Natural killer cell (primary cell): ENCODE results near the gene BTBD8. TPM values are rescaled to one million over a fixed set of nuclear protein-coding genes. Genes with fewer than 3 reads are reported as not detected.
A peak's percentile ranks its signal among the peaks of the same experiment; 100 is the strongest.

Experiments
- ATAC-seq, 3 donors: fragments of 150-1000 bp in 2 of 3; fragments of 200-7000 bp in 1 of 3; cut with Tn5 transposase; 1 replicate in 1 of 3; 2 replicates in 2 of 3; pipeline ENCODE4 v1.10.0; 2021; ENCODE audit warnings: mild to moderate bottlenecking in 2 of 3, moderate library complexity in 2 of 3
- DNase-seq, 2 donors: peaks; one replicate each; pipeline versions ENCODE4 v3.0.0 to v3.0.0-alpha.2; 2013 to 2021; ENCODE audit warnings: mixed read lengths in 1 of 2
- H3K27ac ChIP-seq: one replicate; pipeline ENCODE4 v1.5.1; 2013; ENCODE audit warnings: mild to moderate bottlenecking, low read length
- H3K27me3 ChIP-seq: one replicate; pipeline ENCODE4 v1.6.1; 2013; ENCODE audit warnings: low read length; ENCODE audit not compliant: control insufficient read depth, insufficient read depth
- H3K36me3 ChIP-seq: one replicate; pipeline ENCODE4 v1.6.1; 2013; ENCODE audit warnings: low read length; ENCODE audit not compliant: control insufficient read depth, insufficient read depth
- H3K4me1 ChIP-seq: one replicate; pipeline ENCODE4 v1.6.1; 2013; ENCODE audit warnings: low read length; ENCODE audit not compliant: control insufficient read depth, insufficient read depth
- H3K4me3 ChIP-seq: one replicate; pipeline ENCODE4 v1.5.1; 2013; ENCODE audit warnings: low read length
- H3K9me3 ChIP-seq: one replicate; pipeline ENCODE4 v1.6.1; 2013; ENCODE audit warnings: low read length; ENCODE audit not compliant: control insufficient read depth, insufficient read depth
- H3K27ac Mint-ChIP-seq, 2 donors: one replicate each; pipeline ENCODE4 v1.8.0; 2022; ENCODE audit warnings: mild to moderate bottlenecking in 2 of 2, mixed read lengths in 2 of 2, moderate library complexity in 1 of 2
- H3K27me3 Mint-ChIP-seq, 2 donors: one replicate each; pipeline ENCODE4 v1.8.0; 2022; ENCODE audit warnings: low read depth in 2 of 2, mixed read lengths in 2 of 2
- H3K36me3 Mint-ChIP-seq: one replicate; pipeline ENCODE4 v1.8.0; 2022; ENCODE audit warnings: mixed read lengths
- H3K4me1 Mint-ChIP-seq, 2 donors: one replicate each; pipeline ENCODE4 v1.8.0; 2022; ENCODE audit warnings: mixed read lengths in 2 of 2
- H3K4me3 Mint-ChIP-seq: one replicate; pipeline ENCODE4 v1.8.0; 2022; ENCODE audit warnings: mild to moderate bottlenecking, moderate library complexity, mixed read lengths
- H3K9me3 Mint-ChIP-seq, 2 donors: one replicate each; pipeline ENCODE4 v1.8.0; 2022; ENCODE audit warnings: mixed read lengths in 2 of 2
- WGBS: methylation state at CpG from one replicate; pipeline ENCODE4 v1.1.7; 2013; ENCODE audit warnings: missing lambda C conversion rate; ENCODE audit not compliant: insufficient coverage; 5-methylcytosine and 5-hydroxymethylcytosine counted together
- intact Hi-C: fragments of 100-400 bp; cut with micrococcal nuclease; formaldehyde crosslinking; loops from one replicate; pipeline ENCODE4 v1.14.2; 2022
- total RNA-seq, 4 donors: library from RNA; stranded (reverse); fragments of 120-200 nt in 1 of 4; gene quantifications; one replicate each; pipeline versions ENCODE4 v1.2.3 to v1.2.4, GENCODE V29; 2013 to 2022
- TF ChIP-seq, protein P1 (sequence below): fragments of 200-600 bp; IDR thresholded peaks from one replicate; pipeline ENCODE4 v1.8.0; 2022; ENCODE audit warnings: antibody characterized with exemption

Gene BTBD8
- total RNA-seq, 3 donors from 2014 or later (not counting 1 experiment from before 2014, with no cell fraction given), result 3.7 to 5.7 (median 4.0) TPM

DNA sequence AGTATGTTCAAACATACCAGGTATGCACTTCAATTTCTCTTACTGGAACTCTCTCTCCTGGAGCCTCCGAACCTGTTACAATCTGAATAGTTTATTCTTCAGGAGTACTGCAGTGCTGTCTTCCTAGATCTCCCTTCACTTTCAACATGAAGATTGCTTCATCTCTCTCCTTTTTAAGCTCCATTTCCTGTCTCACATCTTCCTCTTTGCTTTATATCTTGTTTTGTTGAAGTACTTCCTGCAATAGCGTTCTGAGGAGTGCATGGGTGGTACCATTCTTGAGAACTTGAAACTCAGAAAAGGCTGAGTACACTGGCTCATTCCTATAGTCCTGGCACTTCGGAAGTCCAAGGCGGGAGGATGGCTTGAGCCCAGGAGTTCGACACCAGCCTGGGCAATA is 121.8 kb downstream of the BTBD8 start:
- no peak overlapping the region for H3K4me3 Mint-ChIP-seq
- no peaks in the 10 kb centered on the region for H3K9me3 Mint-ChIP-seq
- Histone ChIP-seq H3K27ac (no peak overlapping the region), H3K27me3 (no peaks in the 10 kb centered on the region), H3K4me3 (no peak overlapping the region), H3K4me1 (no peaks in the 10 kb centered on the region), H3K36me3 (no peaks in the 10 kb centered on the region), H3K9me3 (no peaks in the 10 kb centered on the region)
- intact Hi-C loops, result no loop called here
- no peaks in the 10 kb centered on the region for H3K4me1 Mint-ChIP-seq
- DNase-seq (peak in 1 of 2 donors; percentile 12), ATAC-seq (no peak)
- TF ChIP-seq, protein P1, sequence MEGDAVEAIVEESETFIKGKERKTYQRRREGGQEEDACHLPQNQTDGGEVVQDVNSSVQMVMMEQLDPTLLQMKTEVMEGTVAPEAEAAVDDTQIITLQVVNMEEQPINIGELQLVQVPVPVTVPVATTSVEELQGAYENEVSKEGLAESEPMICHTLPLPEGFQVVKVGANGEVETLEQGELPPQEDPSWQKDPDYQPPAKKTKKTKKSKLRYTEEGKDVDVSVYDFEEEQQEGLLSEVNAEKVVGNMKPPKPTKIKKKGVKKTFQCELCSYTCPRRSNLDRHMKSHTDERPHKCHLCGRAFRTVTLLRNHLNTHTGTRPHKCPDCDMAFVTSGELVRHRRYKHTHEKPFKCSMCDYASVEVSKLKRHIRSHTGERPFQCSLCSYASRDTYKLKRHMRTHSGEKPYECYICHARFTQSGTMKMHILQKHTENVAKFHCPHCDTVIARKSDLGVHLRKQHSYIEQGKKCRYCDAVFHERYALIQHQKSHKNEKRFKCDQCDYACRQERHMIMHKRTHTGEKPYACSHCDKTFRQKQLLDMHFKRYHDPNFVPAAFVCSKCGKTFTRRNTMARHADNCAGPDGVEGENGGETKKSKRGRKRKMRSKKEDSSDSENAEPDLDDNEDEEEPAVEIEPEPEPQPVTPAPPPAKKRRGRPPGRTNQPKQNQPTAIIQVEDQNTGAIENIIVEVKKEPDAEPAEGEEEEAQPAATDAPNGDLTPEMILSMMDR, result no peak
- WGBS, result 68% methylated on average over 3 of the region's 5 CpGs
- no peak overlapping the region for H3K27ac Mint-ChIP-seq
- peaks cover 0 to 3% of the 10 kb centered on the region in 2 donors for H3K27me3 Mint-ChIP-seq
- H3K36me3 Mint-ChIP-seq, result no peaks in the 10 kb centered on the region

- Mint-ChIP-seq H3K27me3 (peaks cover 0 to 6% of the 10 kb centered on the region in 2 donors), H3K27ac (no peak overlapping the region), H3K4me1 (no peaks in the 10 kb centered on the region), H3K4me3 (no peak overlapping the region), H3K9me3 (no peaks in the 10 kb centered on the region), H3K36me3 (no peaks in the 10 kb centered on the region)
- Histone ChIP-seq H3K4me1 (no peaks in the 10 kb centered on the region), H3K9me3 (no peaks in the 10 kb centered on the region), H3K36me3 (no peaks in the 10 kb centered on the region), H3K27ac (no peak overlapping the region), H3K27me3 (no peaks in the 10 kb centered on the region), H3K4me3 (no peak overlapping the region)
- intact Hi-C loops, result no loop called here
- no peak for DNase-seq
- no peak for ATAC-seq
- TF ChIP-seq, protein P1, result no peak
Observed at GRCh38 chr1:92203105-92203504, 123.0 kb downstream of the BTBD8 start.

DNA sequence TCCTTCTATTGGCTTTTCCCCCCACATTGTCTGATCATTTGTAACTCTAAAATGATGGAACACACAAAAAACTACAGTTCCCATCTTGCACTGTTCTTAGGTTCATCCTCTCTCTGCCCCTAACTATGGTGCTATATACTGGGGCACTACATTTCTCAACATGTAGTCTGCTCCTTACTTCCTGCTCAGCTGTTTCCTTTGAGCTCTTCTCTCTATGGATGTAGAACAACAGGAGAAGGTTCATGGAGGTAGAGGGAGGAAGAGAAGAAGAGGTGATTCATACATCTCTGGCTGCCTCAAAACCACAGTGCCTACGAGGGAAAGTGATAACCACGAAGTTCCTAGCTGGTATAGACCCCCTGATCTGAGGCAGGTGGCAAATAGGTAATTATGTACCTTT is 130.6 kb downstream of the BTBD8 start:
- H3K36me3 ChIP-seq, result no peaks in the 10 kb centered on the region
- Mint-ChIP-seq H3K4me1 (no peaks in the 10 kb centered on the region), H3K9me3 (no peaks in the 10 kb centered on the region), H3K27me3 (peaks cover 8 to 16% of the 10 kb centered on the region in 2 donors), H3K36me3 (no peaks in the 10 kb centered on the region), H3K27ac (no peak overlapping the region), H3K4me3 (no peak overlapping the region)
- no peak overlapping the region for H3K27ac ChIP-seq
- H3K4me3 ChIP-seq, result no peak overlapping the region
- TF ChIP-seq, protein P1, result no peak
- H3K9me3 ChIP-seq, result no peaks in the 10 kb centered on the region
- WGBS, result 10% methylated on average over 2 of the region's 2 CpGs
- ATAC-seq, result no peak
- H3K4me1 ChIP-seq, result no peaks in the 10 kb centered on the region
- H3K27me3 ChIP-seq, result no peaks in the 10 kb centered on the region
- intact Hi-C loops, result no loop called here
- no peak for DNase-seq

GRCh38 chr1:92211166-92211565 is 131.0 kb downstream of the BTBD8 start:
- Mint-ChIP-seq H3K36me3 (no peaks in the 10 kb centered on the region), H3K4me1 (no peaks in the 10 kb centered on the region), H3K27ac (no peak overlapping the region), H3K27me3 (peaks cover 5 to 16% of the 10 kb centered on the region in 2 donors), H3K9me3 (no peaks in the 10 kb centered on the region), H3K4me3 (no peak overlapping the region)
- no peaks in the 10 kb centered on the region for H3K9me3 ChIP-seq
- WGBS, result 100% methylated on average over 2 of the region's 2 CpGs
- intact Hi-C loops, result no loop called here
- no peak overlapping the region for H3K4me3 ChIP-seq
- no peaks in the 10 kb centered on the region for H3K27me3 ChIP-seq
- ATAC-seq (no peak), DNase-seq (no peak)
- H3K27ac ChIP-seq, result no peak overlapping the region
- no peaks in the 10 kb centered on the region for H3K4me1 ChIP-seq
- TF ChIP-seq, protein P1, result no peak
- no peaks in the 10 kb centered on the region for H3K36me3 ChIP-seq
